Stimulated activated CD4-positive, alpha-beta T cell treated with anti-CD3 and anti-CD28 coated beads, Interleukin-1b, Interleukin-23, amount 100 ng/mL, for 48 hours (primary cell): ENCODE data around the gene FN3K.
"Not testable (repeated sequence)": the region's sequence is repeated elsewhere in the genome, so short reads cannot be mapped to it uniquely, and the experiment has no call there.

Source experiments
- DNase-seq: peaks from one replicate; pipeline ENCODE4 v3.0.0-alpha.2; 2020

FN3K gene

DNA sequence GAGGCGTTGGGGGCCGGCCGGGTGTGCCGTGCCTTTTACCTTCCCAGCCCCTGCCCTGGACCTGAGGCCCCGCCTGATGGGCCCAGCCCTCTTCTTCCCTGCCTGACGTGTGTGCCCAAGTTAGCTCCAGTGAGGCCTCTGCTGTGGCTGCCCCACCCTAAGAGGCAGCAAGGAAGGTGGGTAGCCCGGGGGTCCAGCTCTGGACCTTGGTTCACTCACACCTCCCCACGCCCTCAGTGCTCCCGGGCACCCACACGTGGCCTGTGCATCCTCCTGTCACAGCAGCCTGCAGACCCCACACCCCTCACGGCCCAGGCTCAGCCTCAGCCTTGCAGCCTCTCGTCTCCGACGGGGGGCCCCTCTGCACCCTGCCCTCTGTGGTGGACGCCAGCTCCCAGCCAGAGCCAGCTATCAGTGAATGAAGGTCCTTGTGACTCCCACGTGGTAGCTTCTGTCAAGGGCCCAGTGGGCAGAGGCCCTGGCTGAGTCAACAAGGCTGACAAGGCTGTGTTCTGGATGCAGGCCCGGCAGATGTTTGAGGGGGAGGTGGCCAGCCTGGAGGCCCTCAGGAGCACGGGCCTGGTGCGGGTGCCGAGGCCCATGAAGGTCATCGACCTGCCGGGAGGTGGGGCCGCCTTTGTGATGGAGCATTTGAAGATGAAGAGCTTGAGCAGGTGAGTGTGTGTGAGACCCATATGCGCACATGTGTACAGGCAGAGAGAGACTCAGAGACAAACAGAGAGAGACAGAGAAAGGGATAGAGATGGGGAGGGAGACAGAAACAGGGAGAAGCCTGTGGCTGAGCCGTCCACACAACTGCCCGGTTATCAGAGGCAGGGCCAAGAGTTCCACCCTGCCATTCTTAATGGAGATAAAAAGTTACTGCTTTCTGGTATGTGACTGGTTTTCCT is 2.8 kb downstream of the FN3K start:
- DNase-seq, result no peak

GRCh38 chr17:82740906-82741759 is 5.7 kb downstream of the FN3K start:
- no peak for DNase-seq

DNA sequence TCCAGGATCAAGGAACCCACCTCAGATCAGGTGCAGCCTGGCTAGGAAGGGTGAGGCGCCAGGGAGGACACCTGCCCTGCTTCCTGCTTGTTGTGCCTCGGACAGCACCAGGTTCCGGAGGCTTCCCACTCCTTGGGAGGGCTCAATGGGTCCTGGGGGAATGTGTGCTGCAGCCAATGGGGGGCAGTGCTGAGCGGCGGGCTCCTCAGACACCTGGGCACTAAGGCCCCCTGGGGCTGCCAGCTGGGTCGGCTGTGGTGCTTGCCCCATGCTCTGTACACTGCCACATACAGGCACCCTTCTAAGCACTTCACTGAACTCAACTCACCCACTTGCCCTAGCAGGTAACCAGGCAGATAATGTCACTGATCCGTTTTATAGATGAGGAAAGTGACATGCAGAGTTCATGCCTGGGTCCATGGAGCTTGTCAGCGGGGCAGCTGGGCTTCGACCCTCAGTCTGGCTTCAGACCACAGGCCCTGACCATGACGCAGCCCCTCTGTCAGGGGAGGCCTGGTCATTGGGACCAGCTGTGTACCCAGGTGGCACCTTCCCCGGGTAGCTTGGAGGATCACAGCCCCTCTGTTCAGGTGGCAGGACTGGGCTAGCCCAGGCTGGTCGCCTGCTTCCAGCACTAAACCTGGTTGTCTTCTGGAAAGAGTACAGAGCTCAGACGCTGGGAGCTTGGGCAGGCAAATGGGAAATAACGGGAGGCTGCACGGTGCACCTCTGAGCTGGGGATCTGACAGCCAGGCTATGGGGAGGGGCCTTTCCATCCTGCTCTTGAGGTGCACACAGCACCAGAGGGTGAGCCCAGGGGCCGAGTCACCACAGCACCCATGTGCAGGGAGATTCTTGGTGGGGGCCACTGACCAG is 8.2 kb downstream of the FN3K start:
- no peak for DNase-seq

DNA sequence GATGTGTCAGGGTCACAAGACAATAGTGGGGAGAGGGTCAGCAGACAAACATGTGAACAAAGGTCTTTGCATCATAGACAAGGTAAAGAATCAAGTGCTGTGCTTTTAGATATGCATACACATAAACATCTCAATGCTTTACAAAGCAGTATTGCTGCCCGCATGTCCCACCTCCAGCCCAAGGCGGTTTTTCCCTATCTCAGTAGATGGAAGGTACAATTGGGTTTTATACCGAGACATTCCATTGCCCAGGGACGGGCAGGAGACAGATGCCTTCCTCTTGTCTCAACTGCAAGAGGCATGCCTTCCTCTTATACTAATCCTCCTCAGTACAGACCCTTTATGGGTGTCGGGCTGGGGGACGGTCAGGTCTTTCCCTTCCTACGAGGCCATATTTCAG is 9.3 kb downstream of the FN3K start:
- DNase-seq, result not testable (repeated sequence)

- DNase-seq, result no peak
These were observed 10.1 kb downstream of the FN3K start for GRCh38 chr17:82745524-82745923.

DNA sequence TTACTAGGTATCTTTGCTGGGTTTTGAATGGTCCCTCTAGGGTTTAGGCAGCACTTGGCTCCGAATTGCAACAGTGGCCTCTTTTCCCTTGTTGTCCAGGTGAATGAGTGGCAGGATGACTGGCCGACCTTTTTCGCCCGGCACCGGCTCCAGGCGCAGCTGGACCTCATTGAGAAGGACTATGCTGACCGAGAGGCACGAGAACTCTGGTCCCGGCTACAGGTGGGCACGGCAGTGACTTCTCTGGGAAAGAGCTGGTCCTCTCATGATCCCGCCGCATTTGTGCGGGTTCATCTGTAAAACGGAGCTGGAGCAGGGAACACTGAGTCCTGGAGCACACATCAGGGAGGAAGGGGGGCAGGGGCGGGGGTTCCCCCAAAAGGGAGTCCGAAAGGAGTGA is 13.3 kb downstream of the FN3K start:
- DNase-seq, result no peak

- DNase-seq, result no peak
These were observed 15.0 kb downstream of the FN3K start for GRCh38 chr17:82750241-82750908.

DNA sequence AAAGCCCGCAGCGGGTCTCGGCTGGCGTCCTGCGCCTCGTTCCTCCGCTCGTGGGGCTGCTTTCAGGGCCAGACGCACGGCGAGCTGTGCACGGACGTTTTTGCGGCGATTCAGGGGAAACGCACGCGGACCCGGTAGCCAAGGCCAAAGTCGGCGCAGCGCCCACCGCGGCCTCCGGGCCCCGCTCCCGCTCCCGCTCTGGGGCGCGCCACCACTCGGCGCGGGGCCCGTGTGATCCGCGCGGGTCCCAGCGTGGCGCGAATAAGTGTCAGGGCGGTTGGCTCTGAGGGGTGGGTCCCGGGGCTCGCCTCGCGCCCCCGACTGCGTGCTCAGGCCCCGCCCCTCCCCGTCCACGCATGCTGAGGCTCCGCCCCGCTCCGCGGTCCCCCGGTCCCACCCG is 15.8 kb downstream of the FN3K start:
- no peak for DNase-seq

DNA sequence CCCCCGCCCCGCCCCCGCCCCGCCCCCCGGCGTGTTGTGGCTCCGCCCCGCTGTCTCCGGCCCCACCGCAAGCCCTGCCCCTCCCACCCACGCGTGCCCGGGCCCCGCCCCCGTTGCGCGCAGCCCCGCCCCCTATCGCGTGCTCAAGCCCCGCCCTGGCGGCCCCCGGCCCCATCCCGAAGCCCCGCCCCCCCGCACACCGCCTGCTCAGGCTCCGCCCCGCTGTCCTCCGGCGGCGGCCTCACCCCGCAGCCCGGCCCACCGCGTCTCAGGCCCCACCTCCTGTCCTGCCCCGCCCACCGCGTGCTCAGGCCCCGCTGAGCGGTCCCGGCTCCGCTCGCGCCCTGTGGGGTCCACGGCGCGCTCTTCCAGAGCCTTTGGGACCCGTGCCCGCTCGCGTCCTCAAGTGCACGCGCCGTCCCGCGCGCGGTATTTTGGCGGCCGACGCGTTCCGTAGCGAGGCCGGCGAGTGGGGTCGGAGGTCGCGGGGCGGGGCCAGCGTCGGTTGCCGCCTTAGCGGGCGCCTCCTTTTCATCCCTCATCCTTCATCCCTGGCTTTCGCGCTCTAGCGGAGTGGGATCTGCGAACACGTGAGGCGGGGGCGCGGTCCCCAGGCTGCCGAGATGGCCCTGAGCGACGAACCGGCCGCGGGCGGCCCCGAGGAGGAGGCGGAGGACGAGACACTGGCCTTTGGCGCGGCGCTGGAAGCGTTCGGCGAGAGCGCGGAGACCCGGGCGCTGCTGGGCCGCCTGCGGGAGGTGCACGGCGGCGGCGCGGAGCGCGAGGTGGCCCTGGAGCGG is 16.4 kb downstream of the FN3K start, which contains the start of gene TBCD:
Gene TBCD (plus strand): TSS at position 495 of the 800 bp plus-strand sequence. CDS start 129 bp downstream, at position 624.
- peak; percentile 82 for DNase-seq

- DNase-seq, result no peak
These were observed 17.2 kb downstream of the FN3K start for GRCh38 chr17:82752371-82753200.

DNA sequence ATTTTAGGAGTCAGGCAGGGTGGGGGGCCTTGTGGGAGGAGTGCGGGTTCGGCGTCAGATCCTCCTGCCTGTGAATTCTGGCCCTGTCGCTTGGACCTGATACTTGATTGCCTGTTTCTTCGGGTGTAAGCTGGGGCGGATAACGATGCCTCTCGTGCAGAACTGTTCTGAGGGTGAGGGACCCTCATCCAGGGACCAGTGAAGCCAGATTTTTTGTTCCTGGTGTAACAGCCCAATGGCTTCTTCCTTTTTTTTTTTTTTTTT is 17.7 kb downstream of the FN3K start:
- DNase-seq, result no peak

DNA sequence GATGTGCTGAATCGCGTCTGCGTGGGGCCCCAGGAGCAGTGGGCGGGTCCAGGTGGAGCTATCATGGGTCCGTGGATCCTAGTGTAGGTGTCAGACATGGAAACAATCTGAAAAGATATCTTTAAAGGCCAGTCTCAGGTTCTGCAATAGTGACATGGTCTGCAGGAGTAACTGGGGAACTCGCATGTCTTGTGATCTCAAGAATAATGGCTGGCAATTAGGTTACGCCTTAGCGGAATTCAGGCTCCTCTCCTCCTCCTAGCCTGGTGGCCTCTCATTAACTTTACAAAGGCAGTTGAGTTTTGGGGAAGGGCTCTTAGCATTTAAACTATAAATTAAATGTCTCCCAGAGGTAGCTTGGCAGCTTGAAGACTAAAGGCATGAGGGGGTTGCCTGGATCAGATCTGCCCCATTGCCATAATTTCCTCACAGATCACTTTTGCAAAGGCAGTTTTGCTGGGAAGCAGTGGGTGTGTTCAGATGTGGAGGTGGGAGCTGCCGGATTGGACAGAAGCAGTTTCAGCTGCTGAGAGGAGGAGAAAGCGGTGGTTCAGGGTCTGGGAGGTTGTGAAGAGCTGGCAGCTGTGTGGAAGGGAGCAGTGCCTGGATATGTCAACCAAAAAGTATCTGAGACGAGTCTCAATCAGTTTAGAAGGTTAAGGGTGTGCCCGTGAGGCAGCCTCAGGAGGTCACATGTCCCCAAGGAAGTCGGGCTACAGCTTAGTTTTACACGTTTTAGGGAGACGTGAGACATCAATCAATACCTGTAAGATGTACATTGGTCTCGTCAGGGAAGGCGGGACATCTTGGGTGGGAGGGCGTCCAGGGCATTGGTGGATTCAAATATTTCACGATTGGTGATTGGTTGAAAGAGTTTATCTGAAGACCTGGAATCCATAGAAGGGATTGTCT is 19.1 kb downstream of the FN3K start:
- no peak for DNase-seq

DNA sequence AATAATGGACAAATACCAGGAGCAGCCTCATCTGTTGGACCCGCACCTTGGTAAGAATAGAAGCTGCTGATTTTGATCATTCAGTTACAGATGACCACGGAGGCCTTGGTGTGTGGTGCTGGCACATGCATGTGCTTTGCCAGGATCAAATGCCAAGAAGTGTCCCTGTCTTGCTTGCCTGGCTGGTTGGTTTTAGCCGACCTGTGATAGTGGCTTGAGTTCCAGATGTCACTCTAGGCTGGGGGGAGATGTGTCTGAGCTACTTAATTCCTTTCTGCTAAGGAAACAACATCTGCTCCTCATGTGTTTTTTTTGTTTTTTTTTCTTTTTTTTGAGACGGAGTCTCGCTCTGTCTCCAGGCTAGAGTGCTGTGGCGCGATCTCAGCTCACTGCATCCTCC is 20.8 kb downstream of the FN3K start:
- DNase-seq, result no peak

DNA sequence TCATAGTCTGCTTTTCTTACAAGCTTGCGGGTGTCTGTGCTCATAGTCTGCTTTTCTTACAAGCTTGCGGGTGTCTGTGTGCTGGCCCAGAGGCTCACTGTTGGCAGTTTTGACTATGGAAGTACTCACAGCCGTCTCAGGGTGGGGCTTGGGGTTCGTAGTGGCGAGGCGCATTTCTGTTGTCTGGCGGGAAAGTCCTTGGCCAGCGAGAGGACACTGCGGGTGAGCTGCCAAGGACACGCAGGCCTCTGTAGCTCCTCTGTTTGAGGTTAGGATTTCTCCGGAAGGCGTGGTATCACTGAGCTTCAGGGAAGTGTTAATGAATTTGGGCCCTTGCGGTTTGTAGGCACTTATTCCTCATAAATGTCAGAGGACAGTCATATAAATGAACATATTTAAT is 30.0 kb downstream of the FN3K start:
- DNase-seq, result no peak

GRCh38 chr17:82767041-82767754 is 31.8 kb downstream of the FN3K start:
- DNase-seq, result peak; percentile 32

- DNase-seq, result no peak
These were observed 33.6 kb downstream of the FN3K start for GRCh38 chr17:82769041-82769440.

DNA sequence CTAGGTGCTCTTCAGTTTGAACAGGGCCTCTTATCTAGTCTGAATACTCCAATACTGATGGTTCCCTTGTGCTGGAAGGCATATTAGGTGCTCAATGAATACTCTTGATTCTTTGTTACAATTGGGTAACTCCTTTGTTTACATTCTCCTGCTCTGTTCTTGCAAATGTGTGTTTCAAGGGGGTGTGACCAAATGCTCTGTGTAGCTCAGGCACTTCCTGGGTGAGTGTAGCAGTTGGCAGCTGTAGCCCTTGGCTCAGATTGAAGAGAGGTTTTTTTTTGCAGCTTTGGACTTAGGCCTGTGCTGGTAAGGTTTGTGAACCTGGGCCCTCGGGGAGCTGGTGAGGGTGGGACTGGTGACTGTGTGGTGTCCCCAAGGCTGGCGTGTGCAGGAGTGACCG is 36.6 kb downstream of the FN3K start:
- no peak for DNase-seq

DNA sequence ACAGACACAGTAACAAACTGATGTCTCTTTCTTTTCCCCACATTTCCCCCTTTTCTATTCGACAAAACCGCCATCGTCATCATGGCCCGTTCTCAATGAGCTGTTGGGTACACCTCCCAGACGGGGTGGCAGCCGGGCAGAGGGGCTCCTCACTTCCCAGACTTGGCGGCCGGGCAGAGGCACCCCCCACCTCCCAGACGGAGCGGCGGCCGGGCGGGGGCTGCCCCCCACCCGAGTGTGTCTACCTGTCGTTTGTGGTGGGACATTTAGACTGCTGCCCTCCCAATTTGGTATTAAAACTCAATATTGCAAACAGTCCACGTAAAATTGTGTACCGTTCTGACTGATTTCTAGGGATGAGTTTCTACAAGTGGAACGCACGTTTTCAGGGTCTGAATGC is 39.0 kb downstream of the FN3K start:
- DNase-seq, result not testable (repeated sequence)
